GM12878 (cell line): ENCODE data around the gene TRIM56. TPM values are rescaled to one million over a fixed set of nuclear protein-coding genes. Genes with fewer than 3 reads are reported as not detected.
A peak's percentile ranks its signal among the peaks of the same experiment; 100 is the strongest.

Experiments
- ATAC-seq: fragments of 200-7000 bp; cut with Tn5 transposase; 3 replicates; pipeline ENCODE4 v1.9.1; 2020; ENCODE audit warnings: mild to moderate bottlenecking, moderate library complexity
- BruUV-seq: library from RNA; stranded (reverse); fragments of 400-500 nt; replicated peaks from 2 replicates; lab custom pipeline; 2021; lab: Mats Ljungman, UMichigan
- CTCF ChIA-PET: fragments of 300-600 bp; sonication (Branson Sonifier 250); formaldehyde crosslinking; extraction: SDS; loops from one replicate; lab custom pipeline; 2021; ENCODE audit warnings: inconsistent platforms; lab: Yijun Ruan, JAX
- POLR2A ChIA-PET: fragments of 350-600 bp; formaldehyde crosslinking; extraction: SDS; loops from one replicate; lab custom pipeline; 2021; ENCODE audit warnings: inconsistent platforms; lab: Charles Lee
- RAD21 ChIA-PET: fragments of 300-600 bp; sonication (Branson Sonifier 250); formaldehyde crosslinking; loops from one replicate; lab custom pipeline; 2023; ENCODE audit warnings: antibody characterized with exemption; ENCODE audit not compliant: unreplicated experiment; lab: Charles Lee
- SMC1A ChIA-PET: fragments of 300-600 bp; sonication (Branson Sonifier 250); formaldehyde crosslinking; loops from one replicate; lab custom pipeline; 2023; ENCODE audit not compliant: unreplicated experiment, uncharacterized antibody; lab: Charles Lee
- DNase-seq: peaks from one replicate; pipeline ENCODE4 v3.0.0-alpha.2; 2011; ENCODE audit warnings: low read depth, low spot score
- FAIRE-seq: peaks from 3 replicates; lab custom pipeline; 2011; peaks lifted over from hg19 to GRCh38; lab: Jason Lieb, UNC
- H2AFZ ChIP-seq: 2 replicates; pipeline ENCODE4 v1.6.0; 2011; ENCODE audit warnings: low read depth, low read length, control low read depth; ENCODE audit not compliant: control insufficient read depth
- H3K27ac ChIP-seq: 2 replicates; pipeline ENCODE4 v1.5.1; 2011; ENCODE audit warnings: control low read depth; ENCODE audit not compliant: control insufficient read depth, insufficient read depth
- H3K27me3 ChIP-seq, 2 experiments: replicated peaks in 1 of 2; 2 replicates each; pipeline versions ENCODE4 v1.6.0 to v1.6.1; 2011; ENCODE audit warnings: low read length in 1 of 2; ENCODE audit not compliant: control insufficient read depth in 2 of 2, insufficient read depth in 2 of 2
- H3K36me3 ChIP-seq, 2 experiments: 2 replicates each; pipeline ENCODE4 v1.5.1; 2011; ENCODE audit warnings: low read length in 1 of 2; ENCODE audit not compliant: control insufficient read depth in 2 of 2, insufficient read depth in 2 of 2
- H3K4me1 ChIP-seq: 2 replicates; pipeline ENCODE4 v1.6.1; 2011; ENCODE audit warnings: mild to moderate bottlenecking, low read length, moderate library complexity, mixed read lengths; ENCODE audit not compliant: control insufficient read depth, insufficient read depth
- H3K4me2 ChIP-seq: 2 replicates; pipeline ENCODE4 v1.6.0; 2011; ENCODE audit warnings: control low read depth; ENCODE audit not compliant: control insufficient read depth, insufficient read depth
- H3K4me3 ChIP-seq: fragments of 200-600 bp; sonication (generic); 2 replicates; pipeline ENCODE4 v1.5.1; 2016
- H3K79me2 ChIP-seq: 2 replicates; pipeline ENCODE4 v1.6.0; 2011; ENCODE audit warnings: low read length; ENCODE audit not compliant: control insufficient read depth, insufficient read depth
- H3K9ac ChIP-seq: 2 replicates; pipeline ENCODE4 v1.8.0; 2011; ENCODE audit warnings: low read length, control low read depth, mixed read lengths; ENCODE audit not compliant: control insufficient read depth, insufficient read depth
- H3K9me3 ChIP-seq: replicated peaks from 3 replicates; pipeline ENCODE4 v1.5.1; 2011; ENCODE audit warnings: mild to moderate bottlenecking, low read length; ENCODE audit not compliant: control insufficient read depth, insufficient read depth
- H4K20me1 ChIP-seq: 2 replicates; pipeline ENCODE4 v1.6.0; 2011; ENCODE audit not compliant: control insufficient read depth, insufficient read depth
- BACH1 ChIP-seq: fragments of 450-650 bp; IDR thresholded peaks from 2 replicates; pipeline ENCODE4 v1.6.1; 2017; ENCODE audit warnings: mild to moderate bottlenecking, borderline replicate concordance
- E4F1 ChIP-seq: fragments of 450-650 bp; IDR thresholded peaks from 2 replicates; pipeline ENCODE4 v1.6.1; 2018; ENCODE audit warnings: borderline replicate concordance, mild to moderate bottlenecking; ENCODE audit not compliant: partially characterized antibody
- SPI1 ChIP-seq: IDR thresholded peaks from 2 replicates; pipeline ENCODE4 v1.6.1; 2011; ENCODE audit warnings: low read depth, mild to moderate bottlenecking, low read length, moderate library complexity, borderline replicate concordance; ENCODE audit not compliant: insufficient read depth
- ZBTB40 ChIP-seq: fragments of 450-650 bp; IDR thresholded peaks from 2 replicates; pipeline ENCODE4 v1.6.1; 2016; ENCODE audit warnings: mild to moderate bottlenecking, moderate library complexity, borderline replicate concordance
- WGBS: methylation state at CpG from one replicate; pipeline ENCODE4 v1.1.6; 2016; ENCODE audit warnings: low lambda C conversion rate; ENCODE audit not compliant: insufficient replicate concordance, insufficient coverage; ENCODE audit errors: missing lambda C conversion rate; 5-methylcytosine and 5-hydroxymethylcytosine counted together
- in situ Hi-C: fragments of 300-500 bp; cut with MboI; formaldehyde crosslinking; loops from 9 replicates; pipeline ENCODE4 v1.14.3; 2018; ENCODE audit warnings: mixed read lengths
- intact Hi-C: fragments of 100-400 bp; cut with micrococcal nuclease; formaldehyde crosslinking; loops from one replicate; pipeline ENCODE4 v1.14.2; 2022; ENCODE audit not compliant: unreplicated experiment
- polyA plus RNA-seq, 11 experiments: library from polyadenylated mRNA; depleted of rRNA in 4 of 11; unstranded in 6 of 11; stranded (reverse) in 5 of 11; fragments of >200 nt; fragmentation: Nextera tagmentation in 4 of 11; fragmentation: Illumina TruSeq in 1 of 11; extraction: Ambion mirVana in 4 of 11; extraction: Trizol in 1 of 11; gene quantifications; 1 replicate in 1 of 11; 2 replicates in 10 of 11; pipeline versions ENCODE4 v1.2.1 to v1.2.3, GENCODE V29; 2011 to 2016; ENCODE audit warnings: inconsistent platforms in 2 of 11, missing spikeins in 2 of 11, low read depth in 1 of 11
- total RNA-seq, 4 experiments: library from RNA; depleted of rRNA in 3 of 4; stranded (reverse); fragments of >200 nt in 3 of 4; fragmentation: Illumina TruSeq in 1 of 4; extraction: Trizol in 1 of 4; gene quantifications; 2 replicates each; pipeline versions ENCODE4 v1.2.1 to v1.2.3, GENCODE V29; 2013 to 2021

Gene TRIM56
- total and polyA plus RNA-seq, 10 of the 15 experiments (the other 5 are each of a cell fraction or from before 2014, with no cell fraction given): 3.2 to 37.5 (median 11.8) TPM

DNA sequence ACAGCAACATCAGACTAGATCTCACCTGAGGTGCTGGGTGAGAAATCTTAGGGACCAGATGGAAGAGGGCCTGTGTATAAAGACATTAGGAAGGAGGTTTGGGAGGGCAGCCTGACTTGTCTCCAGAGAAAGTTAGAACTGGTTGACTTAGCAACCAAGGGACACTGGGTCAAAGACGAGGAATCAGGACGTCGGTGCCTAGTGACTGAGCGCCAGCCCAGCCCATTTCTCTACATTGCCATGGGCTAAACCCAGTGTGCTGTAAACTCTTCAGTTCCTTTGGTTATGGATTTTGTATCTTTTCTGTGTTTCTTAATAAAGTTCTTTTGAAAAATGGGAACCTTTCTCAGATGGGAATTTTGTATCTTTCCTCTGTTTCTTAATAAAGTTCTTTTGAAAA lies 12.3 kb downstream of the TRIM56 start (continued):
- TF ChIP-seq ZBTB40: no peak
- no peak for TF ChIP-seq E4F1

DNA sequence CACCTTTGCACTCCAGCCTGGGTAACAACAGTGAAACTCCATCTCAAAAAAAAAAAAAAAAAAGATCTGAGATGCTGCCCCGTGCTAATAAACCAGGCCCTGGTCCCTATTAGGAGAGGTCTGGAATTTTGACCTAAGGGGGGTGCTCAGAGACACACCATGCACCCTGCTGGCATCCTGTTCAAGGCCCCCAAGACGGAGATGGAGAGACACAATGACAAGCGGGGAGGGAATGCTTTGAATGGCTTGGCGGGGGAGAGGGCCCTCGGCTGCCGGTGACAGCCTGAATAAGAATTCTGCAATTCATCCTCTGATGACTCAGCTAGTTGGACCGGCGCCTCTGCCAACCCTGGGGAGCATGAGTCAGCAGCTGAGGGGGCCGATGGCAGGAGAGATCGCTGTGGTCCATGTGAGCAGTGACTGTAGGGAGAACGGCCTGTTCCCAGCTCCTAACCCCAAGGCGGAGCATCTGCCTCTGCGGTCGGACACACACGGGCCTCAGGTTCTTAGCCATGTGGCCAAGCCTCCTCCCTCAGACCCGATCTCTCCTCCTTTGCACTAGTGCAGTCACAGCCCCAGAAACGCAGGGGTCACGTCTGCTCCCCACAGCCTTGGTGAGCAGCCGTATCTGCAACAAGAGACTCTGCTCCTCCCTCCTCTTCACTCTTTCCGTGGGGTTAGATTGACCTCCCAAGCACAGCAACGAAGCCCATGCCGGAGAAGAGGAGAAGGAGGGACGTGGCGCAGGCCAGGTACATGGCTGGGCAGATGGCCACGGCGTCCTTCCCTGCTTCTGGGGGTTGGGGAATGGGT lies 14.9 kb downstream of the TRIM56 start:
- no peaks in the 10 kb centered on the region for H3K79me2 ChIP-seq
- no peaks in the 10 kb centered on the region for H3K27me3 ChIP-seq
- H3K4me3 ChIP-seq: no peak overlapping the region
- in situ Hi-C loops: no loop called here
- H4K20me1 ChIP-seq: no peaks in the 10 kb centered on the region
- BruUV-seq: no TSS peak
- no peak overlapping the region for H3K4me2 ChIP-seq
- ChIA-PET POLR2A (interaction anchor here (0.6 kb wide), 2 partner anchors 35 to 206 kb away, joined by 3 to 4 read pairs; no protein-coding TSS in a partner anchor), RAD21 (no interaction called here), CTCF (interaction anchor here (0.8 to 1.4 kb wide), 2 partner anchors 23 to 144 kb away, joined by 4 read pairs; no protein-coding TSS in a partner anchor), SMC1A (interaction anchor here (0.6 to 1.6 kb wide), 2 partner anchors 12 to 21 kb away, joined by 3 read pairs; no protein-coding TSS in a partner anchor)
- ATAC-seq (peak; percentile 74), DNase-seq (no peak), FAIRE-seq (no peak)
- intact Hi-C loops: loop anchor here (5.0 kb wide), 1 partner anchor 92 kb away; no protein-coding TSS in a partner anchor
- TF ChIP-seq SPI1 (no peak), BACH1 (peak; percentile 99)
- H2AFZ ChIP-seq: no peak overlapping the region
- no peaks in the 10 kb centered on the region for H3K9me3 ChIP-seq
- WGBS: 25% methylated on average over 24 of the region's 26 CpGs
- H3K27ac ChIP-seq: no peak overlapping the region
- H3K36me3 ChIP-seq: no peaks in the 10 kb centered on the region
- no peak overlapping the region for H3K9ac ChIP-seq
- H3K4me1 ChIP-seq: no peaks in the 10 kb centered on the region
